MM.1S (cell line): ENCODE results near the gene ENKD1.

Experiments used
- DNase-seq: peaks from one replicate; pipeline ENCODE4 v3.0.0-alpha.2; 2015
- H2AFZ ChIP-seq: fragments of 300-600 bp; sonication (generic); 2 replicates; pipeline ENCODE4 v1.6.0; 2016; ENCODE audit warnings: antibody characterized with exemption, low read length
- H3F3A ChIP-seq: fragments of 300-600 bp; sonication (generic); 2 replicates; pipeline ENCODE4 v1.6.1; 2016; ENCODE audit warnings: mild to moderate bottlenecking, antibody characterized with exemption, low read length, moderate library complexity, mixed read lengths; ENCODE audit not compliant: insufficient read depth
- H3K27ac ChIP-seq: fragments of 300-600 bp; sonication (generic); 2 replicates; pipeline ENCODE4 v1.5.1; 2016; ENCODE audit warnings: mild to moderate bottlenecking, low read length
- H3K27me3 ChIP-seq: fragments of 300-600 bp; sonication (generic); replicated peaks from 2 replicates; pipeline ENCODE4 v1.6.0; 2016; ENCODE audit warnings: low read length; ENCODE audit not compliant: insufficient read depth
- H3K36me3 ChIP-seq: fragments of 300-600 bp; sonication (generic); replicated peaks from 2 replicates; pipeline ENCODE4 v1.6.1; 2016; ENCODE audit warnings: mild to moderate bottlenecking, low read length, mixed read lengths; ENCODE audit not compliant: insufficient read depth
- H3K4me1 ChIP-seq: fragments of 300-600 bp; sonication (generic); 2 replicates; pipeline ENCODE4 v1.6.1; 2016; ENCODE audit warnings: low read length, mixed read lengths
- H3K4me2 ChIP-seq: fragments of 300-600 bp; sonication (generic); 2 replicates; pipeline ENCODE4 v1.6.0; 2016; ENCODE audit warnings: low read depth, low read length
- H3K4me3 ChIP-seq: fragments of 300-600 bp; sonication (generic); 2 replicates; pipeline ENCODE4 v1.5.1; 2016; ENCODE audit warnings: low read length, mixed read lengths
- H3K79me2 ChIP-seq: fragments of 300-600 bp; sonication (generic); 2 replicates; pipeline ENCODE4 v1.6.1; 2016; ENCODE audit warnings: mixed run types, low read length, mixed read lengths
- H3K9ac ChIP-seq: fragments of 300-600 bp; sonication (generic); 2 replicates; pipeline ENCODE4 v1.6.1; 2016; ENCODE audit warnings: low read length, mixed read lengths
- H3K9me2 ChIP-seq: fragments of 300-600 bp; sonication (generic); replicated peaks from 2 replicates; pipeline ENCODE4 v1.6.1; 2016; ENCODE audit warnings: mild to moderate bottlenecking, low read length, mixed read lengths; ENCODE audit not compliant: insufficient read depth
- H3K9me3 ChIP-seq: fragments of 300-600 bp; sonication (generic); replicated peaks from 2 replicates; pipeline ENCODE4 v1.6.1; 2016; ENCODE audit warnings: mild to moderate bottlenecking, low read length, mixed read lengths; ENCODE audit not compliant: insufficient read depth
- H4K20me1 ChIP-seq: fragments of 300-600 bp; sonication (generic); 2 replicates; pipeline ENCODE4 v1.6.1; 2016; ENCODE audit warnings: mild to moderate bottlenecking, low read length, moderate library complexity, mixed read lengths; ENCODE audit not compliant: insufficient read depth
- EZH2 ChIP-seq: fragments of 300-600 bp; sonication (generic); optimal IDR thresholded peaks from 2 replicates; pipeline ENCODE3; 2017; ENCODE audit warnings: low read depth, mild to moderate bottlenecking, antibody characterized with exemption, low read length, mixed read lengths
- EZH2phosphoT487 ChIP-seq: fragments of 300-600 bp; sonication (generic); IDR thresholded peaks from 2 replicates; pipeline ENCODE4 v1.6.1; 2018; ENCODE audit warnings: antibody characterized with exemption, low read length
- TF ChIP-seq, protein P1 (sequence below): fragments of 300-600 bp; sonication (generic); IDR thresholded peaks from 2 replicates; pipeline ENCODE4 v1.5.1; 2016; ENCODE audit warnings: antibody characterized with exemption, low read length, mixed read lengths

The ENKD1 gene

GRCh38 chr16:67637625-67638024 is 28.9 kb downstream of the ENKD1 start:
- H3K4me3 ChIP-seq, result no peak overlapping the region
- no peaks in the 10 kb centered on the region for H3F3A ChIP-seq
- no peaks in the 10 kb centered on the region for H3K4me1 ChIP-seq
- no peak overlapping the region for H2AFZ ChIP-seq
- no peaks in the 10 kb centered on the region for H4K20me1 ChIP-seq
- H3K27ac ChIP-seq, result no peak overlapping the region
- no peaks in the 10 kb centered on the region for H3K27me3 ChIP-seq
- no peak for DNase-seq
- peaks cover 10% of the 10 kb centered on the region for H3K36me3 ChIP-seq
- no peaks in the 10 kb centered on the region for H3K9me3 ChIP-seq
- peaks cover 11% of the 10 kb centered on the region; the same call in 1 of the 2 replicates for H3K79me2 ChIP-seq
- H3K9ac ChIP-seq, result no peak overlapping the region
- TF ChIP-seq, protein P1, sequence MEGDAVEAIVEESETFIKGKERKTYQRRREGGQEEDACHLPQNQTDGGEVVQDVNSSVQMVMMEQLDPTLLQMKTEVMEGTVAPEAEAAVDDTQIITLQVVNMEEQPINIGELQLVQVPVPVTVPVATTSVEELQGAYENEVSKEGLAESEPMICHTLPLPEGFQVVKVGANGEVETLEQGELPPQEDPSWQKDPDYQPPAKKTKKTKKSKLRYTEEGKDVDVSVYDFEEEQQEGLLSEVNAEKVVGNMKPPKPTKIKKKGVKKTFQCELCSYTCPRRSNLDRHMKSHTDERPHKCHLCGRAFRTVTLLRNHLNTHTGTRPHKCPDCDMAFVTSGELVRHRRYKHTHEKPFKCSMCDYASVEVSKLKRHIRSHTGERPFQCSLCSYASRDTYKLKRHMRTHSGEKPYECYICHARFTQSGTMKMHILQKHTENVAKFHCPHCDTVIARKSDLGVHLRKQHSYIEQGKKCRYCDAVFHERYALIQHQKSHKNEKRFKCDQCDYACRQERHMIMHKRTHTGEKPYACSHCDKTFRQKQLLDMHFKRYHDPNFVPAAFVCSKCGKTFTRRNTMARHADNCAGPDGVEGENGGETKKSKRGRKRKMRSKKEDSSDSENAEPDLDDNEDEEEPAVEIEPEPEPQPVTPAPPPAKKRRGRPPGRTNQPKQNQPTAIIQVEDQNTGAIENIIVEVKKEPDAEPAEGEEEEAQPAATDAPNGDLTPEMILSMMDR, result no peak
- TF ChIP-seq EZH2phosphoT487 (no peak), EZH2 (no peak)
- no peak overlapping the region for H3K4me2 ChIP-seq
- H3K9me2 ChIP-seq, result no peaks in the 10 kb centered on the region

GRCh38 chr16:67636713-67637112 is 29.8 kb downstream of the ENKD1 start:
- no peak for DNase-seq
- Histone ChIP-seq H3K4me1 (no peaks in the 10 kb centered on the region), H3K9me2 (no peaks in the 10 kb centered on the region), H3K79me2 (peaks cover 15% of the 10 kb centered on the region), H3K9me3 (no peaks in the 10 kb centered on the region), H3F3A (no peaks in the 10 kb centered on the region), H3K4me2 (no peak overlapping the region), H2AFZ (no peak overlapping the region), H4K20me1 (no peaks in the 10 kb centered on the region), H3K9ac (no peak overlapping the region), H3K27ac (no peak overlapping the region), H3K4me3 (no peak overlapping the region), H3K27me3 (no peaks in the 10 kb centered on the region), H3K36me3 (peaks cover 10% of the 10 kb centered on the region)
- TF ChIP-seq EZH2phosphoT487 (no peak), EZH2 (no peak)
- TF ChIP-seq, protein P1, result no peak

GRCh38 chr16:67632415-67633172 is 34.0 kb downstream of the ENKD1 start:
- DNase-seq, result no peak
- H3K36me3 ChIP-seq, result peaks cover 9% of the 10 kb centered on the region; the same call in 1 of the 2 replicates
- H3F3A ChIP-seq, result no peaks in the 10 kb centered on the region
- H3K79me2 ChIP-seq, result peaks cover 20% of the 10 kb centered on the region
- H3K4me1 ChIP-seq, result no peaks in the 10 kb centered on the region
- H3K4me3 ChIP-seq, result no peak overlapping the region
- no peak overlapping the region for H3K27ac ChIP-seq
- H2AFZ ChIP-seq, result no peak overlapping the region
- TF ChIP-seq EZH2phosphoT487, result no peak
- TF ChIP-seq, protein P1, result no peak
- no peak for TF ChIP-seq EZH2
- H3K9me3 ChIP-seq, result no peaks in the 10 kb centered on the region
- H3K4me2 ChIP-seq, result no peak overlapping the region
- no peak overlapping the region for H3K9ac ChIP-seq
- no peaks in the 10 kb centered on the region for H4K20me1 ChIP-seq
- no peaks in the 10 kb centered on the region for H3K9me2 ChIP-seq
- no peaks in the 10 kb centered on the region for H3K27me3 ChIP-seq
